Hepatocyte (in vitro differentiated cells): ENCODE data around the gene FAM156A.

Experiments
- CTCF ChIP-seq: fragments of 200-600 bp; sonication (generic); IDR thresholded peaks from 2 replicates; pipeline ENCODE4 v1.5.1; 2016; ENCODE audit warnings: antibody characterized with exemption, mild to moderate bottlenecking; ENCODE audit not compliant: poor library complexity
- EZH2 ChIP-seq: fragments of 200-600 bp; sonication (generic); IDR thresholded peaks from 2 replicates; pipeline ENCODE4 v1.6.1; 2016; ENCODE audit warnings: antibody characterized with exemption, mild to moderate bottlenecking, borderline replicate concordance

- peak; percentile 94 for TF ChIP-seq CTCF
- TF ChIP-seq EZH2 = no peak
Measured at GRCh38 chrX:52934704-52935469, 23.4 kb downstream of the FAM156A start.
